Measurements from ENCODE around the gene PANX2.
"Not testable (repeated sequence)": the region's sequence is repeated elsewhere in the genome, so short reads cannot be mapped to it uniquely, and the experiment has no call there.

The PANX2 gene

DNA sequence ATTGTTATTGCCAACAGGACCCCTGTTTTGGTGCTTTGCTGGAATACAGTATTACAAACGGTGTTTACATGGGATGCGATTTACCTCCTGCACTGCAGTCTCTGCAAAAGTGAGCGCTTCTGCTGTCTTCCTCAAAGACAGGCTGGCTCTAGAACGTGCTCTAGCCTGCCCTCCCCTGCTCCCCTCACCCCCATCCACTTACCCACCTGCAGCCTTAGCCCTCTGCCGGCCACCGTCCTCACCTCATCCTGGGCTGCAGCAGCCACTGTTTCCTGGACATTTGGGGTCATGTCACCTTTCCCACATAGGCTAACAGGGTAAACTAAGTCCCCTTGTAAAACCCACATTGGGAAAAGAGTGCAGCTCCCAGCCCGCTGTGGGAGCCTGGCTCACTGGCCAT lies 9.6 kb upstream of the PANX2 start:
- no peak for DNase-seq (ENCODE audit: low read depth)
- TF ChIP-seq, protein P1, sequence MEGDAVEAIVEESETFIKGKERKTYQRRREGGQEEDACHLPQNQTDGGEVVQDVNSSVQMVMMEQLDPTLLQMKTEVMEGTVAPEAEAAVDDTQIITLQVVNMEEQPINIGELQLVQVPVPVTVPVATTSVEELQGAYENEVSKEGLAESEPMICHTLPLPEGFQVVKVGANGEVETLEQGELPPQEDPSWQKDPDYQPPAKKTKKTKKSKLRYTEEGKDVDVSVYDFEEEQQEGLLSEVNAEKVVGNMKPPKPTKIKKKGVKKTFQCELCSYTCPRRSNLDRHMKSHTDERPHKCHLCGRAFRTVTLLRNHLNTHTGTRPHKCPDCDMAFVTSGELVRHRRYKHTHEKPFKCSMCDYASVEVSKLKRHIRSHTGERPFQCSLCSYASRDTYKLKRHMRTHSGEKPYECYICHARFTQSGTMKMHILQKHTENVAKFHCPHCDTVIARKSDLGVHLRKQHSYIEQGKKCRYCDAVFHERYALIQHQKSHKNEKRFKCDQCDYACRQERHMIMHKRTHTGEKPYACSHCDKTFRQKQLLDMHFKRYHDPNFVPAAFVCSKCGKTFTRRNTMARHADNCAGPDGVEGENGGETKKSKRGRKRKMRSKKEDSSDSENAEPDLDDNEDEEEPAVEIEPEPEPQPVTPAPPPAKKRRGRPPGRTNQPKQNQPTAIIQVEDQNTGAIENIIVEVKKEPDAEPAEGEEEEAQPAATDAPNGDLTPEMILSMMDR (conservative IDR thresholded peaks at IDR 0.05; ENCODE audit: low read length) = no peak
- H3K4me3 ChIP-seq (ENCODE audit: low read length) = no peak overlapping the region

DNA sequence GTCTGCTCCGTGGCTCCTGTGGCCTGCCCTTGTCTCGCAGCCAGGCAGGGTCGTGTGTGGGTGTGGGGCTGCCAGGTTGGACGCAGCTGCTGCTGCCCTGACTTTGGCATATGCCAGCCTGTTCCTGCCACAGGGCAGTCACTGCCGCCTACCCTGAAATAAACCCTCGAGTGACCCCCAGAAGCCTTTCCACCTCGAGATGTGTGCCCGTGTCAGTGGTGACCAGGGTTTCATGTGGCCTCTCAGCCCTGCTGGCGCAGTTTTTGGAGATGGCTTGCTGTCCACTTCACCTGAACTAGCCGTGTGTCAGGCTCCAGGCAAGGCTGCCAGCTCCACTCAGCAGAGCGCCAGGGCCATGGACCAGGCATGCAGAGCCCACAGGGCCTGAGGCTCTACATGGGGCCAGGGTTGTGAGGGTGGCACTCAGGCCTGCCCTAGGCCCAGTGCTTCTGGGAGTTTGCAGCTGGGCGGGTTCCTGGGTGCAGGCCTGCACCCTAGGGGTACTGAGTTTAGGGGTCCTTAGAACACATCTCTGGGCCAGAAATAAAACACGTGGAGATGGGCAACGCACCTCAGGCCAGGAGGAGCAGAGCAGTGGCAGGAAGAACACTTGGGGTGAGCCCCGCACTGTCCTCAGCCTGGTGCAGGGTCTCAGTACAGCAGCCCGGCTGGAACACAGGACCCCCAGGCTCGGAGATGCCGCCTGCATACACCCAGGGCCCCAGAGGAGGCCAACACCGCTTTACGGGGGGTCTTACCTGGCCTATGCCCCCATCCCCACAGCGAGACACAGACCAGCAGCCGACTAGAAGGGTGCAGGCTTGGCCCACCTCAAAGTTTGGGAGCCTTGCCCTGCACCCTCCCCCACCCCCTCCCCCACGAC lies 8.8 kb upstream of the PANX2 start:
- no peak overlapping the region for H3K4me3 ChIP-seq (ENCODE audit: low read length)
- no peak for DNase-seq (ENCODE audit: low read depth)
- TF ChIP-seq, protein P1 (conservative IDR thresholded peaks at IDR 0.05; ENCODE audit: low read length) = no peak

DNA sequence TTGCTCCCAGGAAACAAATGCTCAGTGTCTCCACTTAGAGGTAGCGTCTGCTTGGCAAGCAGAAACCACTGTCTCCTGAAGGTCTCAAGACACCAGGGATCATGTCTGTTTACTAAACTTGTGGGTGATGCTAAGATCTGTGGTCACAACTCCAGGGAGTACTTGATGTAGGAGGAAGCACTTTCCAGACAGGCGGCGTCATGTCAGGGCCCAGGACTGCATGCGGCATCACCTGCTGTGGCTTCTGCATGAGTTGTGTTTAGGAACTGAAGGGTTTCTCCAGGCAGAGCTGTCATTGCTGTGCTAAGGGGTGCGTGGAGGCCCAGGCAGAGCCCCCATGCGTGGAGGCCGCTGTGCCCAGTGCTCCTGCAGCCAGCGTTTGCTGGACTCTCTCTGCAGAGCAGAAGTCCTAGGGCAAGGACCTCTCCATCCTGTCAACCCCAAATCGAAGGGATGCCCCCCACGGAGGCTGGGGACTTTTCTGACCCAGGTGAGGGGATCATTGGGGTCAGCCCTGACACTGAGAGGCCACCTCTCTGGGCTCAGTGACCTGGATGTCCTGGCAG lies 8.1 kb upstream of the PANX2 start:
- no peak for DNase-seq (ENCODE audit: low read depth)
- TF ChIP-seq, protein P1 (conservative IDR thresholded peaks at IDR 0.05; ENCODE audit: low read length) = no peak
- no peak overlapping the region for H3K4me3 ChIP-seq (ENCODE audit: low read length)

DNA sequence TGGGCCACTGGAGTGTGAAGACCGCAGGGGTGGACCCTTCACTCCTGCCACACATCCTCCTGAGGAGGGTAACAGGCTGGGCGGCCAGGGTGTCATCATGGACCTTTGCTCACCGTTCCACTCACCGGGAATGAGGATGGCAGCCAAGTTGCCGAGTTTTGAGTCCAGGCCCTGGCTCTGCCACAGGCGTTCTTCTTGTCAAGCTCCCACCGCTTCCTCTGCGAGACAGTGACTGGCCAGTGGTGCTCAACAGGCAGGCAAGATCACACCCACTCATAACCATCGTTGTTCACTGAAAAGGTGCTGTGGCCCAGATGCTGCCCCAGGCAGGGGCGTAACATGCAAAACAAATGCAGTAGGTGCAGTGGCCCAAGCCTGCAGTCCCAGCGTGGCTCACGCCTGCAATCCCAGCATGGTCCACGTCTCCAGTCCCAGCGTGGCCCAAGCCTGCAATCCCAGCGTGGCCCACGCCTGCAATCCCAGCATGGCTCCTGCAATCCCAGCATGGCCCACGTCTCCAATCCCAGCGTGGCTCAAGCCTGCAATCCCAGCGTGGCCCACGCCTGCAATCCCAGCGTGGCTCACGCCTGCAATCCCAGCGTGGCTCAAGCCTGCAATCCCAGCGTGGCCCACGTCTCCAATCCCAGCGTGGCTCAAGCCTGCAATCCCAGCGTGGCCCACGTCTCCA lies 5.0 kb upstream of the PANX2 start:
- H3K4me3 ChIP-seq (ENCODE audit: low read length) = no peak overlapping the region
- TF ChIP-seq, protein P1 (conservative IDR thresholded peaks at IDR 0.05; ENCODE audit: low read length) = no peak
- no peak for DNase-seq (ENCODE audit: low read depth)

DNA sequence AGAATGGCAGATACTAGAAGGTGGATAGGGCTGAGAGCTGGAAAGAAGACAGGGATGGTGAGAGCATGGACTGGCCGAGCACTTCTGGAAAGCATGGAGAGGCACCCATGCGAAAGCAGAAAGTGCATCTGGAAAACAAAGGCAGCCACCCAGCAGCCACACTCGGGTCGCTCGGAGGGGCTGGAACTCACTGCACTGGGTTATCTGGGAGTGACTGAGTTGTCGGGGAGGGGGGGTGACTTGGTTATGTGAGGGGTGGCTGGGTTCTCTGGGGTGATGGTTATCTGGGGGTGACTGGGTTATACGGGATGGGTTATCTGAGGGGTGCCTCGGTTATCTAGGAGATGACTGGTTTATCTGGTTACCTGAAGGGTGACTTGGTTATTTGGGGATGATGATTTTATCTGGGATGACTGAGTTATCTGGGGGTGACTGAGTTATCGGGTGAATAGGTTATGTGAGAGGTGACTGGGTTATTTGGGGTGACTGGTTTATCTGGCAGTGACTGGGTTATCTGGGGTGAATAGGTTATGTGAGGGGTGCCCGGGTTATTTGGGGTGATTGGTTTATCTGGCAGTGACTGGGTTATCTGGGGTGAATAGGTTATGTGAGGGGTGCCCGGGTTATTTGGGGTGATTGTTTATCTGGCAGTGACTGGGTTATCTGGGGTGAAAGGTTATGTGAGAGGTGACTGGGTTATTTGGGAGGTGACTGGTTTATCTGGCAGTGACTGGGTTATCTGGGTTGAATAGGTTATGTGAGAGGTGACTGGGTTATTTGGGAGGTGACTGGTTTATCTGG lies 2.6 kb upstream of the PANX2 start:
- DNase-seq (ENCODE audit: low read depth) = no peak
- H3K4me3 ChIP-seq (ENCODE audit: low read length) = no peak overlapping the region
- TF ChIP-seq, protein P1 (conservative IDR thresholded peaks at IDR 0.05; ENCODE audit: low read length) = no peak

DNA sequence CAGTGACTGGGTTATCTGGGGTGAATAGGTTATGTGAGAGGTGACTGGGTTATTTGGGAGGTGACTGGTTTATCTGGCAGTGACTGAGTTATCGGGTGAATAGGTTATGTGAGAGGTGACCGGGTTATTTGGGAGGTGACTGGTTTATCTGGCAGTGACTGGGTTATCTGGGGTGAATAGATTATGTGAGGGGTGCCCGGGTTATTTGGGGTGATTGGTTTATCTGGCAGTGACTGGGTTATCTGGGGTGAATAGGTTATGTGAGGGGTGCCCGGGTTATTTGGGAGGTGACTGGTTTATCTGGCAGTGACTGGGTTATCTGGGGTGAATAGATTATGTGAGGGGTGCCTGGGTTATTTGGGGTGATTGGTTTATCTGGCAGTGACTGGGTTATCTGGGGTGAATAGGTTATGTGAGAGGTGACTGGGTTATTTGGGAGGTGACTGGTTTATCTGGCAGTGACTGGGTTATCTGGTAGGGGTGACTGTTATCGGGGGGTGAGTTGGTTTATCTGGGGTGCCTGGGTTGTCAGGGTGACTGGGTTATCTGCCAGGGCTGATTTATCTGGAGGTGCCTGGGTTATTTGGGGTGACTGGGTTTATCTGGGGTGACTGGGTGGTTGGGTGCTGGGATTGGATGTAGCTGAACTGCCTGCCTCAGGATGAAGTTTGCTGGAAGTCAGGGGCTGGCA lies 1.9 kb upstream of the PANX2 start:
- not testable (repeated sequence) for H3K4me3 ChIP-seq (ENCODE audit: low read length); DNase-seq (ENCODE audit: low read depth)
